C4-2B (cell line): ENCODE data around the gene DNAH7.
"Not testable (repeated sequence)": the region's sequence is repeated elsewhere in the genome, so short reads cannot be mapped to it uniquely, and the experiment has no call there.

Experiments used
- ZFX ChIP-seq: fragments of 450-650 bp; IDR thresholded peaks from 2 replicates; pipeline ENCODE4 v1.6.1; 2017
- TF ChIP-seq, protein P1 (sequence below): fragments of 450-650 bp; conservative IDR thresholded peaks from 2 replicates; pipeline ENCODE4 v1.5.1; 2017; ENCODE audit warnings: mild to moderate bottlenecking

DNA sequence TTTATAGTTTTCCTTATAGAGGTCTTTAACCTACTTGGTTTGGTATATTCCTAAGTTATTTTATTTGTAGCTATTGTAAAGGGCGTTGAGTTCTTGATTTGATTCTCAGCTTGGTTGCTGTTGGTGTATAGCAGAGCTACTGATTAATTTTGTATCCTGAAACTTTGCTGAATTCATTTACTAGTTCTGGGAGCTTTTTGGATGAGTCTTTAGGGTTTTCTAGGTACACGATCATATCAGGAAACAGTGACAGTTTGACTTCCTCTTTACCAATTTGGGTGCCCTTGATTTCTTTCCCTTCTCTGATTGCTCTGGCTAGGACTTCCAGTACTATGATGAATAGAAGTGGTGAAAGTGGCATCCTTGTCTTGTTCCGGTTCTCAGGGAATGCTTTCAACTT, 376.1 kb downstream of the DNAH7 start:
- TF ChIP-seq, protein P1, sequence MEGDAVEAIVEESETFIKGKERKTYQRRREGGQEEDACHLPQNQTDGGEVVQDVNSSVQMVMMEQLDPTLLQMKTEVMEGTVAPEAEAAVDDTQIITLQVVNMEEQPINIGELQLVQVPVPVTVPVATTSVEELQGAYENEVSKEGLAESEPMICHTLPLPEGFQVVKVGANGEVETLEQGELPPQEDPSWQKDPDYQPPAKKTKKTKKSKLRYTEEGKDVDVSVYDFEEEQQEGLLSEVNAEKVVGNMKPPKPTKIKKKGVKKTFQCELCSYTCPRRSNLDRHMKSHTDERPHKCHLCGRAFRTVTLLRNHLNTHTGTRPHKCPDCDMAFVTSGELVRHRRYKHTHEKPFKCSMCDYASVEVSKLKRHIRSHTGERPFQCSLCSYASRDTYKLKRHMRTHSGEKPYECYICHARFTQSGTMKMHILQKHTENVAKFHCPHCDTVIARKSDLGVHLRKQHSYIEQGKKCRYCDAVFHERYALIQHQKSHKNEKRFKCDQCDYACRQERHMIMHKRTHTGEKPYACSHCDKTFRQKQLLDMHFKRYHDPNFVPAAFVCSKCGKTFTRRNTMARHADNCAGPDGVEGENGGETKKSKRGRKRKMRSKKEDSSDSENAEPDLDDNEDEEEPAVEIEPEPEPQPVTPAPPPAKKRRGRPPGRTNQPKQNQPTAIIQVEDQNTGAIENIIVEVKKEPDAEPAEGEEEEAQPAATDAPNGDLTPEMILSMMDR = not testable (repeated sequence)
- not testable (repeated sequence) for TF ChIP-seq ZFX
